ENCODE results near the gene ANKRD31. TPM values are rescaled to one million over a fixed set of nuclear protein-coding genes. Genes with fewer than 3 reads are reported as not detected.
"Not testable (repeated sequence)": the region's sequence is repeated elsewhere in the genome, so short reads cannot be mapped to it uniquely, and the experiment has no call there.

ANKRD31 gene
- polyA plus RNA-seq, 3 donors from 2014 or later: not detected

GRCh38 chr5:75156585-75156984, 80.1 kb downstream of the ANKRD31 start:
- Mint-ChIP-seq H3K36me3 (peaks cover 4 to 9% (median 8%) of the 10 kb centered on the region in 3 donors), H3K9me3 (peaks cover 8 to 38% (median 16%) of the 10 kb centered on the region in 6 donors), H3K27ac (no peak overlapping the region), H3K4me1 (no peaks in the 10 kb centered on the region), H3K4me3 (no peak overlapping the region), H3K27me3 (ENCODE audit: low read depth in 3 of 3) (peaks cover 1 to 3% (median 2%) of the 10 kb centered on the region in 3 donors)
- no peak for DNase-seq

GRCh38 chr5:75152860-75153259, 83.8 kb downstream of the ANKRD31 start:
- H3K4me3 Mint-ChIP-seq: no peak overlapping the region
- no peak for DNase-seq

GRCh38 chr5:75148051-75148450, 88.6 kb downstream of the ANKRD31 start:
- Mint-ChIP-seq H3K27ac (peak overlapping the region in 1 of 6 donors; percentile 35), H3K27me3 (ENCODE audit: low read depth in 3 of 3) (peaks cover 0 to 4% (median 2%) of the 10 kb centered on the region in 3 donors), H3K36me3 (no peaks in the 10 kb centered on the region)

More at GRCh38 chr5:75152860-75153259, 83.8 kb downstream of the ANKRD31 start:
- Mint-ChIP-seq H3K4me1 (peaks cover 3 to 7% of the 10 kb centered on the region in 2 donors), H3K9me3 (peaks cover 0 to 9% (median 1%) of the 10 kb centered on the region in 6 donors), H3K27ac (no peak overlapping the region), H3K36me3 (peaks cover 0 to 4% (median 0%) of the 10 kb centered on the region in 3 donors), H3K27me3 (ENCODE audit: low read depth in 3 of 3) (peaks cover 2% of the 10 kb centered on the region in 3 donors)

GRCh38 chr5:75142566-75143136, 94.0 kb downstream of the ANKRD31 start:
- peaks cover 0 to 2% (median 0%) of the 10 kb centered on the region in 6 donors for H3K9me3 Mint-ChIP-seq
- peak overlapping the region in 1 of 5 donors; percentile 64 for H3K4me3 Mint-ChIP-seq
- DNase-seq: peak in 1 of 3 donors; percentile 3
- peak overlapping the region in 2 of 6 donors; percentile 42 to 48 for H3K27ac Mint-ChIP-seq
- H3K4me1 Mint-ChIP-seq: peaks cover 11 to 19% of the 10 kb centered on the region in 2 donors
- H3K36me3 Mint-ChIP-seq: no peaks in the 10 kb centered on the region
- H3K27me3 Mint-ChIP-seq (ENCODE audit: low read depth in 3 of 3): peaks cover 0 to 7% (median 4%) of the 10 kb centered on the region in 3 donors

More at GRCh38 chr5:75148051-75148450, 88.6 kb downstream of the ANKRD31 start:
- Mint-ChIP-seq H3K4me1 (peaks cover 7 to 18% of the 10 kb centered on the region in 2 donors), H3K9me3 (no peaks in the 10 kb centered on the region), H3K4me3 (no peak overlapping the region)
- no peak for DNase-seq

GRCh38 chr5:75140277-75140676, 96.4 kb downstream of the ANKRD31 start:
- Mint-ChIP-seq H3K27me3 (ENCODE audit: low read depth in 3 of 3) (peaks cover 0 to 7% (median 4%) of the 10 kb centered on the region in 3 donors), H3K4me1 (peaks cover 10 to 19% of the 10 kb centered on the region in 2 donors), H3K27ac (no peak overlapping the region), H3K9me3 (peaks cover 0 to 2% (median 0%) of the 10 kb centered on the region in 6 donors), H3K4me3 (no peak overlapping the region), H3K36me3 (no peaks in the 10 kb centered on the region)
- no peak for DNase-seq

- Mint-ChIP-seq H3K9me3 (peaks cover 0 to 2% (median 0%) of the 10 kb centered on the region in 6 donors), H3K4me1 (peaks cover 10 to 14% of the 10 kb centered on the region in 2 donors), H3K4me3 (no peak overlapping the region), H3K27me3 (ENCODE audit: low read depth in 3 of 3) (peaks cover 0 to 6% (median 3%) of the 10 kb centered on the region in 3 donors), H3K36me3 (no peaks in the 10 kb centered on the region), H3K27ac (no peak overlapping the region)
- no peak for DNase-seq
These were observed 98.0 kb downstream of the ANKRD31 start for GRCh38 chr5:75138689-75139088.

DNA sequence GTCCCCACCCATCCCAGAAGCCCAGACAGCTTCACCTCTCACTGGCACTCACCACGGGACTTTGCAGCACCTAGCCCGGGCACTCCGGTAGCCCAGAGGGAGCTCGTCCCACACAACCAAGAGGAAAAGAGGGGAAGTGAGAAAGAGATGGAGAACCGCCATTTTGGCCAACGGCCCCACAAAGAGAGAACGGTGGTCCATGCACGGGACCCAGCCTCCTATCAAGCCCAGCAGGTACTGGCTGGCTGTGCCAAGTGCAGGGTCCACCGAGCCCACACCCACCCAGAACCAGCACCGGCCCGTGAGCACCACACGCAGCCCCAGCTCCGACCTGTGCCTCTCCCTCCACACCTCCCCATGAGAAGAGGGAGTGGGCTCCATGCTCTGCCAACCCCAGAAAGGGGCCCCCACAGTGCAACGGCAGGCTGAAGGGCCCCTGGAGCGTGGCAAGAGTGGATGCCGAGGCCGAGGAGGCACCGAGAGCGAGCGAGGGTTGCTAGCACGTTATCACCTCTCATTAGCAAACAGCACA, 105.8 kb downstream of the ANKRD31 start:
- Mint-ChIP-seq H3K4me1 (no peaks in the 10 kb centered on the region), H3K4me3 (no peak overlapping the region), H3K27ac (no peak overlapping the region)

GRCh38 chr5:75116856-75117255, 119.8 kb downstream of the ANKRD31 start:
- Mint-ChIP-seq H3K4me1 (no peaks in the 10 kb centered on the region), H3K9me3 (peaks cover 0 to 6% (median 2%) of the 10 kb centered on the region in 6 donors), H3K36me3 (no peaks in the 10 kb centered on the region), H3K27ac (no peak overlapping the region), H3K27me3 (ENCODE audit: low read depth in 3 of 3) (peaks cover 0 to 5% (median 3%) of the 10 kb centered on the region in 3 donors), H3K4me3 (no peak overlapping the region)
- no peak for DNase-seq

More for the DNA sequence above, 105.8 kb downstream of the ANKRD31 start:
- H3K27me3 Mint-ChIP-seq (ENCODE audit: low read depth in 3 of 3): peaks cover 1 to 7% (median 4%) of the 10 kb centered on the region in 3 donors
- peaks cover 0 to 2% (median 0%) of the 10 kb centered on the region in 6 donors for H3K9me3 Mint-ChIP-seq
- no peaks in the 10 kb centered on the region for H3K36me3 Mint-ChIP-seq
- DNase-seq: no peak

- not testable (repeated sequence) for H3K36me3 Mint-ChIP-seq
These were observed 122.4 kb downstream of the ANKRD31 start for GRCh38 chr5:75114311-75114710.

GRCh38 chr5:75113354-75114113, 123.1 kb downstream of the ANKRD31 start:
- Mint-ChIP-seq H3K27ac (no peak overlapping the region), H3K36me3 (no peaks in the 10 kb centered on the region), H3K4me3 (no peak overlapping the region), H3K27me3 (ENCODE audit: low read depth in 3 of 3) (peaks cover 0 to 10% (median 0%) of the 10 kb centered on the region in 3 donors), H3K9me3 (no peaks in the 10 kb centered on the region), H3K4me1 (no peaks in the 10 kb centered on the region)
- no peak for DNase-seq

More at GRCh38 chr5:75114311-75114710, 122.4 kb downstream of the ANKRD31 start:
- H3K9me3 Mint-ChIP-seq, DNase-seq, H3K4me1 Mint-ChIP-seq, H3K4me3 Mint-ChIP-seq, H3K27ac Mint-ChIP-seq: not testable (repeated sequence)
- peaks cover 0 to 10% (median 0%) of the 10 kb centered on the region in 3 donors for H3K27me3 Mint-ChIP-seq (ENCODE audit: low read depth in 3 of 3)

- H3K36me3 Mint-ChIP-seq: no peaks in the 10 kb centered on the region
- no peak for DNase-seq
- H3K4me1 Mint-ChIP-seq: no peaks in the 10 kb centered on the region
- no peak overlapping the region for H3K4me3 Mint-ChIP-seq
- no peaks in the 10 kb centered on the region for H3K9me3 Mint-ChIP-seq
- H3K27ac Mint-ChIP-seq: no peak overlapping the region
- peaks cover 1 to 19% (median 5%) of the 10 kb centered on the region in 3 donors for H3K27me3 Mint-ChIP-seq (ENCODE audit: low read depth in 3 of 3)
These were observed 127.6 kb downstream of the ANKRD31 start for GRCh38 chr5:75108931-75109596.

- Mint-ChIP-seq H3K9me3 (peaks cover 0 to 3% (median 0%) of the 10 kb centered on the region in 6 donors), H3K4me3 (no peak overlapping the region), H3K27ac (no peak overlapping the region), H3K4me1 (no peaks in the 10 kb centered on the region), H3K36me3 (no peaks in the 10 kb centered on the region), H3K27me3 (ENCODE audit: low read depth in 3 of 3) (peaks cover 1 to 19% (median 5%) of the 10 kb centered on the region in 3 donors)
- DNase-seq: no peak
These were observed 128.2 kb downstream of the ANKRD31 start for GRCh38 chr5:75108515-75108914.

- H3K36me3 Mint-ChIP-seq; H3K9me3 Mint-ChIP-seq; H3K27ac Mint-ChIP-seq; H3K27me3 Mint-ChIP-seq (ENCODE audit: low read depth in 3 of 3); H3K4me3 Mint-ChIP-seq; DNase-seq; H3K4me1 Mint-ChIP-seq: not testable (repeated sequence)
These were observed 140.7 kb downstream of the ANKRD31 start for GRCh38 chr5:75095956-75096355.

Data from immature natural killer cell (primary cell).